A549 (cell line): ENCODE measurements around the gene PRR7.

Experiments
- CHD2 ChIP-seq: fragments of 150-350 bp; IDR thresholded peaks from 2 replicates; pipeline ENCODE4 v1.6.1; 2014; ENCODE audit warnings: low read length; ENCODE audit not compliant: partially characterized antibody
- CTCF ChIP-seq: fragments of >200 bp; sonication (Bioruptor Twin); formaldehyde crosslinking; IDR thresholded peaks from 3 replicates; pipeline ENCODE4 v1.5.1; 2016
- ESRRA ChIP-seq: fragments of 150-350 bp; IDR thresholded peaks from 2 replicates; pipeline ENCODE4 v1.6.1; 2014; ENCODE audit warnings: mild to moderate bottlenecking, low read length, borderline replicate concordance
- JUN ChIP-seq, 2 experiments: fragments of >200 bp; sonication (Bioruptor Twin); formaldehyde crosslinking; IDR thresholded peaks; 2 replicates in 1 of 2; 3 replicates in 1 of 2; pipeline ENCODE4 v1.6.1; 2016 to 2017
- KDM5A ChIP-seq: fragments of 200-600 bp; sonication (generic); IDR thresholded peaks from 2 replicates; pipeline ENCODE4 v1.6.1; 2016; ENCODE audit warnings: antibody characterized with exemption, mild to moderate bottlenecking
- PBX3 ChIP-seq: IDR thresholded peaks from 2 replicates; pipeline ENCODE4 v1.6.1; 2012
- POLR2A ChIP-seq: IDR thresholded peaks from 2 replicates; pipeline ENCODE4 v1.6.1; 2012; ENCODE audit warnings: mild to moderate bottlenecking, low read length
- POLR2AphosphoS2 ChIP-seq: conservative IDR thresholded peaks from 2 replicates; pipeline ENCODE4 v1.6.1; 2012; ENCODE audit warnings: low read length, improper control_type of control experiment, inconsistent platforms
- REST ChIP-seq: fragments of 200-600 bp; sonication (generic); IDR thresholded peaks from 2 replicates; pipeline ENCODE4 v1.6.1; 2016; ENCODE audit warnings: antibody characterized with exemption, mild to moderate bottlenecking, moderate library complexity
- USF2 ChIP-seq: fragments of 450-650 bp; IDR thresholded peaks from 2 replicates; pipeline ENCODE4 v1.6.1; 2014; ENCODE audit warnings: antibody characterized with exemption

- TF ChIP-seq REST: no peak
- TF ChIP-seq POLR2A: no peak
- no peak for TF ChIP-seq CTCF
- TF ChIP-seq JUN (IDR thresholded peaks at IDR 0.05): no peak; a peak in 1 of 5 replicates
- no peak for TF ChIP-seq PBX3
- TF ChIP-seq CHD2: no peak
- no peak for TF ChIP-seq POLR2AphosphoS2
- TF ChIP-seq USF2: no peak
- TF ChIP-seq KDM5A: no peak
- TF ChIP-seq ESRRA: no peak
Observed at GRCh38 chr5:177438468-177438867, 8.1 kb upstream of the PRR7 start.
